DOHH2 (cell line): ENCODE data around the gene IRX2.

Experiments
- EZH2phosphoT487 ChIP-seq: fragments of 200-600 bp; sonication (generic); IDR thresholded peaks from 2 replicates; pipeline ENCODE4 v1.6.1; 2017; ENCODE audit warnings: borderline replicate concordance, mild to moderate bottlenecking, antibody characterized with exemption, low read length, moderate library complexity, mixed read lengths
- TF ChIP-seq, protein P1 (sequence below): fragments of 200-600 bp; sonication (generic); IDR thresholded peaks from one replicate; pipeline ENCODE4 v1.5.1; 2014; ENCODE audit warnings: antibody characterized with exemption, mild to moderate bottlenecking, low read depth, low read length; ENCODE audit not compliant: poor library complexity, severe bottlenecking

DNA sequence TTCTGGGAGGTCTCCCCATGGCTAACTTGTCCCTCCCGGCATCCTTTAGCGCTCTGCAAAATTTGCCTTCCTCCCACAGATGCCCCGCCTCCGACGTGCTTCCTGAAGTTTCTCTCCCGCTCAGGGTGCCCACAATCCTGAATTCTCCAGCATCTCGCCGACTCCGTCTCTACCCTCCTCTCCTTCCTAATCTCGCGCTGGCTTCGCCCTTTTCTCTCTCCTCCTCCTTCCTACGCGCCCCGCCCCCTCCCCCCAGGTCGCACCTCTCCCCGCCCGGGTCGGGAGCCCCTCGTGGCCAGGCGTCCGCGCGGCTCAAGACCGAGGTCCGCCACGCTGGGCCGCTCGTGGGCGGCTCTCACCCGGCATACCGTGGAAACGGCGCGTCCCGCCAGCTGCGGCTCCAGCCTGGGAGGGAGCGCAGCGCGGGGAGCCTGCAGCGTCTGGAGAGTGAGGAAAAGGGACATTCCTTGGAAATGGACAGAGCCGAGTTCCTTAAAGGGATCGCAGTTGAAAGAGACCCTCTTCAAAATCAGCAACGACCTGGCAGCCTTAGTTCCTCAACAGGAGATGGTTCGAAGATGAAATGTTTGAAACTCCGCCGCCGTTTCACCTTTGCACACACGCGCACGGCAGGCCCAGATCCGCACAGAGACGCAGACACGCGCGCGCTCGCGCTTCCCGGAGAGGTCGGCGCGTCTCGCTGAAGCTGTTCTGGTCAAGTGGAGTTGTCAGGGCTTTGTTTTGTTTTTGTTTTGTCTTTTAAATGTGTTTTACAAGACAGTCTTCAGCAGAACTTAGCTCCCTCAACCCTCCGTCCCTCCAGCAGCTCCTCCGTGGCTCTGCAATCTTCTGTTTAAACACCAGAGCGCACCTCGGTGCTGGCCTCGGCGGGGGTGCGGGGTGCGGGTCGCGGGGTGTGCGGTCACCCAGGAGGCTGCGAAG lies 5.0 kb upstream of the IRX2 start:
- TF ChIP-seq, protein P1, sequence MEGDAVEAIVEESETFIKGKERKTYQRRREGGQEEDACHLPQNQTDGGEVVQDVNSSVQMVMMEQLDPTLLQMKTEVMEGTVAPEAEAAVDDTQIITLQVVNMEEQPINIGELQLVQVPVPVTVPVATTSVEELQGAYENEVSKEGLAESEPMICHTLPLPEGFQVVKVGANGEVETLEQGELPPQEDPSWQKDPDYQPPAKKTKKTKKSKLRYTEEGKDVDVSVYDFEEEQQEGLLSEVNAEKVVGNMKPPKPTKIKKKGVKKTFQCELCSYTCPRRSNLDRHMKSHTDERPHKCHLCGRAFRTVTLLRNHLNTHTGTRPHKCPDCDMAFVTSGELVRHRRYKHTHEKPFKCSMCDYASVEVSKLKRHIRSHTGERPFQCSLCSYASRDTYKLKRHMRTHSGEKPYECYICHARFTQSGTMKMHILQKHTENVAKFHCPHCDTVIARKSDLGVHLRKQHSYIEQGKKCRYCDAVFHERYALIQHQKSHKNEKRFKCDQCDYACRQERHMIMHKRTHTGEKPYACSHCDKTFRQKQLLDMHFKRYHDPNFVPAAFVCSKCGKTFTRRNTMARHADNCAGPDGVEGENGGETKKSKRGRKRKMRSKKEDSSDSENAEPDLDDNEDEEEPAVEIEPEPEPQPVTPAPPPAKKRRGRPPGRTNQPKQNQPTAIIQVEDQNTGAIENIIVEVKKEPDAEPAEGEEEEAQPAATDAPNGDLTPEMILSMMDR: no peak
- no peak for TF ChIP-seq EZH2phosphoT487
